OCI-LY7 (cell line): ENCODE data around the gene TP63.

Experiments used
- EZH2phosphoT487 ChIP-seq: fragments of 200-600 bp; sonication (generic); IDR thresholded peaks from 2 replicates; pipeline ENCODE4 v1.6.1; 2018; ENCODE audit warnings: low read depth, borderline replicate concordance, mild to moderate bottlenecking, mixed run types, antibody characterized with exemption, low read length, moderate library complexity, mixed read lengths
- TF ChIP-seq, protein P1 (sequence below): fragments of 200-600 bp; sonication (generic); conservative IDR thresholded peaks from 2 replicates; pipeline ENCODE4 v1.5.1; 2014; ENCODE audit warnings: mild to moderate bottlenecking, antibody characterized with exemption, low read length, moderate library complexity, mixed read lengths

DNA sequence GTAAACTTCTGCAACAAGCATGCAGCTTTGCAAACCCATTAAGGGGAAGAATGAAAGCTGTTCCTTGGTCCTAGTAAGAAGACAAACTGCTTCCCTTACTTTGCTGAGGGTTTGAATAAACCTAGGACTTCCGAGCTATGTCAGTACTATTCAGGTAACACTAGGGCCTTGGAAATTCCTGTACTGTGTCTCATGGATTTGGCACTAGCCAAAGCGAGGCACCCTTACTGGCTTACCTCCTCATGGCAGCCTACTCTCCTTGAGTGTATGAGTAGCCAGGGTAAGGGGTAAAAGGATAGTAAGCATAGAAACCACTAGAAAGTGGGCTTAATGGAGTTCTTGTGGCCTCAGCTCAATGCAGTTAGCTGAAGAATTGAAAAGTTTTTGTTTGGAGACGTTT, 265.3 kb downstream of the TP63 start:
- TF ChIP-seq, protein P1, sequence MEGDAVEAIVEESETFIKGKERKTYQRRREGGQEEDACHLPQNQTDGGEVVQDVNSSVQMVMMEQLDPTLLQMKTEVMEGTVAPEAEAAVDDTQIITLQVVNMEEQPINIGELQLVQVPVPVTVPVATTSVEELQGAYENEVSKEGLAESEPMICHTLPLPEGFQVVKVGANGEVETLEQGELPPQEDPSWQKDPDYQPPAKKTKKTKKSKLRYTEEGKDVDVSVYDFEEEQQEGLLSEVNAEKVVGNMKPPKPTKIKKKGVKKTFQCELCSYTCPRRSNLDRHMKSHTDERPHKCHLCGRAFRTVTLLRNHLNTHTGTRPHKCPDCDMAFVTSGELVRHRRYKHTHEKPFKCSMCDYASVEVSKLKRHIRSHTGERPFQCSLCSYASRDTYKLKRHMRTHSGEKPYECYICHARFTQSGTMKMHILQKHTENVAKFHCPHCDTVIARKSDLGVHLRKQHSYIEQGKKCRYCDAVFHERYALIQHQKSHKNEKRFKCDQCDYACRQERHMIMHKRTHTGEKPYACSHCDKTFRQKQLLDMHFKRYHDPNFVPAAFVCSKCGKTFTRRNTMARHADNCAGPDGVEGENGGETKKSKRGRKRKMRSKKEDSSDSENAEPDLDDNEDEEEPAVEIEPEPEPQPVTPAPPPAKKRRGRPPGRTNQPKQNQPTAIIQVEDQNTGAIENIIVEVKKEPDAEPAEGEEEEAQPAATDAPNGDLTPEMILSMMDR = no peak
- TF ChIP-seq EZH2phosphoT487 = no peak
